Pancreas (tissue), 10 donors: ENCODE data around the gene EVC. TPM values are rescaled to one million over a fixed set of nuclear protein-coding genes. Genes with fewer than 3 reads are reported as not detected.

Experiments used
- ATAC-seq, 4 donors: fragments of 200-7000 bp; cut with Tn5 transposase; one replicate each; pipeline versions ENCODE4 v1.8.0 to v1.9.1; 2020; ENCODE audit warnings: mild to moderate bottlenecking in 4 of 4, moderate library complexity in 4 of 4
- DNase-seq, 6 donors: peaks; one replicate each; pipeline ENCODE4 v3.0.0-alpha.2; 2020
- FAIRE-seq: peaks from 2 replicates; lab custom pipeline; 2012; peaks lifted over from hg19 to GRCh38; lab: Jason Lieb, UNC
- H3K27ac ChIP-seq, 4 donors: fragments of 200-600 bp; sonication (generic); 1 replicate in 3 of 4; 2 replicates in 1 of 4; pipeline versions ENCODE4 v1.5.0 to v1.8.0; 2020
- H3K27me3 ChIP-seq, 4 donors: fragments of 200-600 bp; one replicate each; pipeline ENCODE4 v1.8.0; 2021
- H3K36me3 ChIP-seq, 3 donors: fragments of 200-600 bp; sonication (generic) in 1 of 3; one replicate each; pipeline versions ENCODE4 v1.5.0 to v1.8.0; 2020 to 2021
- H3K4me1 ChIP-seq, 3 donors: fragments of 200-600 bp; one replicate each; pipeline ENCODE4 v1.8.0; 2021
- H3K4me3 ChIP-seq, 4 donors: fragments of 200-600 bp; sonication (generic) in 2 of 4; one replicate each; pipeline versions ENCODE4 v1.5.0 to v1.8.0; 2020 to 2021
- H3K9me3 ChIP-seq, 4 donors: fragments of 200-600 bp; one replicate each; pipeline ENCODE4 v1.8.0; 2021
- CTCF ChIP-seq, 4 donors: fragments of 200-600 bp; sonication (generic) in 3 of 4; IDR thresholded peaks; one replicate each; pipeline versions ENCODE4 v1.5.0 to v1.8.0; 2021; ENCODE audit warnings: antibody characterized with exemption in 4 of 4
- WGBS, 2 donors: extraction: QIAGEN DNeasy Blood & Tissue Kit; methylation state at CpG; one replicate each; pipeline ENCODE4 v1.1.7; 2013; 5-methylcytosine and 5-hydroxymethylcytosine counted together
- intact Hi-C, 3 donors: fragments of 100-400 bp; cut with DNase I; formaldehyde crosslinking; loops; one replicate each; pipeline versions ENCODE4 v1.11.1 to v1.14.2; 2022
- polyA plus RNA-seq, 2 donors: library from polyadenylated mRNA; stranded (reverse); fragments of 200-250 nt; gene quantifications; one replicate each; pipeline ENCODE4 v1.2.3, GENCODE V29; 2013
- total RNA-seq, 6 donors: library from RNA; stranded (reverse); fragmentation: NEBNext Ultra II Directional in 4 of 6; extraction: Animal tissue kit (Norgen Biotek cat#: 25700) in 4 of 6; gene quantifications; one replicate each; pipeline versions ENCODE4 v1.2.1 to v1.2.4, GENCODE V29; 2021 to 2023
- donor health status: healthy with polysubstance abuse.
- donor health status: DM: no; HTN: no; CAD: no; lungs with moderate emphysema.
- donor health status: DM: no; HTN: no; CAD: no.
- donor health status: control.
- donor health status: control.
- donor health status: Bipolar disorder and iron deficiency.
- donor health status: DM: yes; HTN: yes; CAD: no.
- donor health status: DM: no; HTN: no; CAD: no.
- donor health status: DM: no; HTN: no; CAD: no.
- donor health status: DM: yes; HTN: yes; CAD: no.

EVC gene
- total and polyA plus RNA-seq, 8 donors: 2.8 to 17.8 (median 11.9) TPM

GRCh38 chr4:5686338-5686737 lies 24.7 kb upstream of the EVC start:
- no peak for DNase-seq

GRCh38 chr4:5689065-5689464 lies 21.9 kb upstream of the EVC start:
- Histone ChIP-seq H3K36me3 (peaks cover 0 to 47% (median 0%) of the 10 kb centered on the region in 3 donors), H3K27ac (no peak overlapping the region), H3K27me3 (no peaks in the 10 kb centered on the region), H3K9me3 (no peaks in the 10 kb centered on the region), H3K4me3 (no peak overlapping the region), H3K4me1 (no peaks in the 10 kb centered on the region)
- no peak for FAIRE-seq
- intact Hi-C loops: no loop called here
- WGBS, 2 donors: 81 to 88% methylated on average over 8 of the region's 8 CpGs
- ATAC-seq: no peak
- no peak for DNase-seq
- no peak for TF ChIP-seq CTCF (IDR thresholded peaks at IDR 0.05)

More at GRCh38 chr4:5686338-5686737, 24.7 kb upstream of the EVC start:
- Histone ChIP-seq H3K27ac (no peak overlapping the region), H3K36me3 (peaks cover 0 to 35% (median 0%) of the 10 kb centered on the region in 3 donors), H3K9me3 (no peaks in the 10 kb centered on the region), H3K4me1 (no peaks in the 10 kb centered on the region), H3K4me3 (no peak overlapping the region), H3K27me3 (no peaks in the 10 kb centered on the region)
- intact Hi-C loops: no loop called here
- ATAC-seq (no peak), FAIRE-seq (no peak)
- WGBS, 2 donors: 81 to 94% methylated on average over 6 of the region's 6 CpGs
- no peak for TF ChIP-seq CTCF (IDR thresholded peaks at IDR 0.05)

- FAIRE-seq: no peak
- Histone ChIP-seq H3K9me3 (no peaks in the 10 kb centered on the region), H3K27me3 (no peaks in the 10 kb centered on the region), H3K4me1 (no peaks in the 10 kb centered on the region), H3K27ac (no peak overlapping the region), H3K36me3 (peaks cover 0 to 38% (median 0%) of the 10 kb centered on the region in 3 donors), H3K4me3 (no peak overlapping the region)
- ATAC-seq: no peak
- no peak for TF ChIP-seq CTCF (IDR thresholded peaks at IDR 0.05)
- WGBS, 2 donors: 85% methylated on average over 7 of the region's 7 CpGs
- no peak for DNase-seq
- intact Hi-C loops: no loop called here
Observed at GRCh38 chr4:5691491-5692132, 19.4 kb upstream of the EVC start.

- ATAC-seq: no peak
- Histone ChIP-seq H3K9me3 (no peaks in the 10 kb centered on the region), H3K4me1 (no peaks in the 10 kb centered on the region), H3K4me3 (no peak overlapping the region), H3K36me3 (peaks cover 0 to 31% (median 0%) of the 10 kb centered on the region in 3 donors), H3K27ac (no peak overlapping the region), H3K27me3 (no peaks in the 10 kb centered on the region)
- no peak for DNase-seq
- TF ChIP-seq CTCF (IDR thresholded peaks at IDR 0.05): no peak
- FAIRE-seq: no peak
- WGBS, 2 donors: 78 to 88% methylated on average over 4 of the region's 4 CpGs
- intact Hi-C loops: no loop called here
Observed at GRCh38 chr4:5693871-5694270, 17.1 kb upstream of the EVC start.

- Histone ChIP-seq H3K36me3 (peaks cover 0 to 24% (median 0%) of the 10 kb centered on the region in 3 donors), H3K4me1 (no peaks in the 10 kb centered on the region), H3K27ac (no peak overlapping the region), H3K9me3 (no peaks in the 10 kb centered on the region), H3K4me3 (no peak overlapping the region), H3K27me3 (no peaks in the 10 kb centered on the region)
- 88 to 97% methylated on average over 11 of the region's 11 CpGs for WGBS, 2 donors
- no peak for TF ChIP-seq CTCF (IDR thresholded peaks at IDR 0.05)
- intact Hi-C loops: no loop called here
- FAIRE-seq (no peak), ATAC-seq (no peak), DNase-seq (no peak)
Observed at GRCh38 chr4:5696341-5696740, 14.7 kb upstream of the EVC start.
